ENCODE data around the gene BEST2. TPM values are rescaled to one million over a fixed set of nuclear protein-coding genes. Genes with fewer than 3 reads are reported as not detected.

BEST2 gene
- total and polyA plus RNA-seq, 2 of the 4 experiments (the other 2 are of a cell fraction), result not detected

DNA sequence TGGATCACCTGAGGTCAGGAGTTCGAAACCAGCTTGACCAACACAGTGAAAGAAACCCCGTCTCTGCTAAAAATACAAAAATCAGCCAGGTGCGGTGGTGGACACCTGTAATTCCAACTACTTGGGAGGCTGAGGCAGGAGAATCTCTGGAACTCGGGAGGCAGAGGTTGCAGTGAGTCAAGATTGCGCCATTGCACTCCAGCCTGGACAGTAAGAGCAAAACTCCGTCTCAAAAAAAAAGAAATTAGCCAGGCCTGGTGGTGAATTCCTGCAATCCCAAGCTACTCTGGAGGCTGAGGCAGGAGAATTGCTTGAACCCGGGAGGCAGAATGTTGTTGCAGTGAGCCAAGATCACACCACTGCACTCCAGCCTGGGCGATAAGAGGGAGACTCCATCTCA, 43.0 kb upstream of the BEST2 start:
- WGBS, 2 experiments (ENCODE audit: extremely low coverage in 2 of 2, insufficient read length in 1 of 2), result 100% methylated on average over 3 of the region's 8 CpGs; no CpG with 5 or more reads in 1 of the 2 experiments
- H3K18ac ChIP-seq (ENCODE audit: low read depth, low read length), result no peak overlapping the region
- no peak overlapping the region for H2BK15ac ChIP-seq (ENCODE audit: low read depth, low read length)
- H2BK20ac ChIP-seq (ENCODE audit: low read depth, low read length), result no peak overlapping the region
- no peaks in the 10 kb centered on the region for H3K9me1 ChIP-seq (ENCODE audit: insufficient read depth, low read length)
- H3K27ac ChIP-seq (ENCODE audit: insufficient read depth, low read length), result no peak overlapping the region
- no peak overlapping the region for H4K8ac ChIP-seq (ENCODE audit: low read depth in 2 of 2, low read length in 2 of 2)
- H2AK5ac ChIP-seq (ENCODE audit: low read depth, low read length), result no peak overlapping the region
- peaks cover 66% of the 10 kb centered on the region for H3K36me3 ChIP-seq (ENCODE audit: control insufficient read depth, insufficient read depth, low read length)
- TF ChIP-seq RCOR1 (IDR thresholded peaks at IDR 0.05; ENCODE audit: insufficient replicate concordance, low read length) (no peak), CHD1 (IDR thresholded peaks at IDR 0.05; ENCODE audit: low read depth, low read length) (no peak), RFX5 (IDR thresholded peaks at IDR 0.05; ENCODE audit: low read depth, low read length) (no peak), MXI1 (IDR thresholded peaks at IDR 0.05; ENCODE audit: borderline replicate concordance, low read depth, low read length) (no peak), MAFK (IDR thresholded peaks at IDR 0.05; ENCODE audit: low read depth, low read length) (no peak), CEBPB (IDR thresholded peaks at IDR 0.05; ENCODE audit: low read depth, low read length) (no peak), FOS (IDR thresholded peaks at IDR 0.05; ENCODE audit: low read depth, low read length) (no peak), POLR2A (IDR thresholded peaks at IDR 0.05; ENCODE audit: low read depth, low read length) (no peak), MAZ (IDR thresholded peaks at IDR 0.05; ENCODE audit: borderline replicate concordance, low read depth, low read length) (no peak), RAD21 (IDR thresholded peaks at IDR 0.05; ENCODE audit: low read length) (no peak), USF2 (IDR thresholded peaks at IDR 0.05; ENCODE audit: low read depth, low read length) (no peak)
- TF ChIP-seq, protein P1, sequence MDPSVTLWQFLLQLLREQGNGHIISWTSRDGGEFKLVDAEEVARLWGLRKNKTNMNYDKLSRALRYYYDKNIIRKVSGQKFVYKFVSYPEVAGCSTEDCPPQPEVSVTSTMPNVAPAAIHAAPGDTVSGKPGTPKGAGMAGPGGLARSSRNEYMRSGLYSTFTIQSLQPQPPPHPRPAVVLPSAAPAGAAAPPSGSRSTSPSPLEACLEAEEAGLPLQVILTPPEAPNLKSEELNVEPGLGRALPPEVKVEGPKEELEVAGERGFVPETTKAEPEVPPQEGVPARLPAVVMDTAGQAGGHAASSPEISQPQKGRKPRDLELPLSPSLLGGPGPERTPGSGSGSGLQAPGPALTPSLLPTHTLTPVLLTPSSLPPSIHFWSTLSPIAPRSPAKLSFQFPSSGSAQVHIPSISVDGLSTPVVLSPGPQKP (IDR thresholded peaks at IDR 0.05; ENCODE audit: borderline replicate concordance, low read depth, low read length), result no peak
- TF ChIP-seq, protein P2, sequence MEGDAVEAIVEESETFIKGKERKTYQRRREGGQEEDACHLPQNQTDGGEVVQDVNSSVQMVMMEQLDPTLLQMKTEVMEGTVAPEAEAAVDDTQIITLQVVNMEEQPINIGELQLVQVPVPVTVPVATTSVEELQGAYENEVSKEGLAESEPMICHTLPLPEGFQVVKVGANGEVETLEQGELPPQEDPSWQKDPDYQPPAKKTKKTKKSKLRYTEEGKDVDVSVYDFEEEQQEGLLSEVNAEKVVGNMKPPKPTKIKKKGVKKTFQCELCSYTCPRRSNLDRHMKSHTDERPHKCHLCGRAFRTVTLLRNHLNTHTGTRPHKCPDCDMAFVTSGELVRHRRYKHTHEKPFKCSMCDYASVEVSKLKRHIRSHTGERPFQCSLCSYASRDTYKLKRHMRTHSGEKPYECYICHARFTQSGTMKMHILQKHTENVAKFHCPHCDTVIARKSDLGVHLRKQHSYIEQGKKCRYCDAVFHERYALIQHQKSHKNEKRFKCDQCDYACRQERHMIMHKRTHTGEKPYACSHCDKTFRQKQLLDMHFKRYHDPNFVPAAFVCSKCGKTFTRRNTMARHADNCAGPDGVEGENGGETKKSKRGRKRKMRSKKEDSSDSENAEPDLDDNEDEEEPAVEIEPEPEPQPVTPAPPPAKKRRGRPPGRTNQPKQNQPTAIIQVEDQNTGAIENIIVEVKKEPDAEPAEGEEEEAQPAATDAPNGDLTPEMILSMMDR (conservative IDR thresholded peaks at IDR 0.05; ENCODE audit: low read depth, low read length), result no peak
- H3K4me2 ChIP-seq (ENCODE audit: low read depth, low read length), result no peak overlapping the region
- in situ Hi-C loops (cut with MboI; ENCODE audit: low sequenced_read_pairs) (no loop called here), intact Hi-C loops (cut with micrococcal nuclease) (no loop called here), dilution Hi-C loops (cut with HindIII; ENCODE audit: low sequenced_read_pairs, unreplicated experiment) (no loop called here)
- BruUV-seq (replicated peaks), result no TSS peak
- no peak overlapping the region for H2AK9ac ChIP-seq (replicated peaks; ENCODE audit: low read depth, low read length, poor library complexity)
- H2BK5ac ChIP-seq (ENCODE audit: low read depth, low read length, poor library complexity, severe bottlenecking), result no peak overlapping the region
- no peak overlapping the region for H2AFZ ChIP-seq (replicated peaks; ENCODE audit: low read length, poor library complexity)
- DNase-seq (no peak), ATAC-seq (ENCODE audit: low read depth) (no peak)
- H3K79me1 ChIP-seq (ENCODE audit: low read depth in 1 of 2, low read length in 2 of 2), result peaks cover 13 to 33% of the 10 kb centered on the region in 2 experiments
- peaks cover 15% of the 10 kb centered on the region for H4K20me1 ChIP-seq (ENCODE audit: insufficient read depth, low read length)
- no peak overlapping the region for H3K9ac ChIP-seq (ENCODE audit: low read depth, low read length)
- no peak overlapping the region for H4K91ac ChIP-seq (ENCODE audit: insufficient read depth, low read depth, low read length)
- H2BK120ac ChIP-seq (ENCODE audit: low read depth, low read length), result no peak overlapping the region
- H3K4ac ChIP-seq (ENCODE audit: low read depth, low read length), result no peak overlapping the region
- H3K56ac ChIP-seq (ENCODE audit: extremely low read depth, insufficient read depth, low read length), result no peak overlapping the region
- no peaks in the 10 kb centered on the region for H3K4me1 ChIP-seq (ENCODE audit: control insufficient read depth, insufficient read depth, low read length)
- H3K14ac ChIP-seq (replicated peaks; ENCODE audit: low read depth, low read length), result no peak overlapping the region
- no peaks in the 10 kb centered on the region for H3K27me3 ChIP-seq (ENCODE audit: control insufficient read depth, insufficient read depth, low read length)
- H3K9me3 ChIP-seq (ENCODE audit: control insufficient read depth, insufficient read depth, low read length), result no peaks in the 10 kb centered on the region
- POLR2A ChIA-PET (ENCODE audit: unreplicated experiment), result no interaction called here
- H3K4me3 ChIP-seq (ENCODE audit: insufficient read depth, low read depth, low read length), result no peak overlapping the region
- H3K23ac ChIP-seq (ENCODE audit: low read depth, low read length), result no peak overlapping the region
- no peak overlapping the region for H4K5ac ChIP-seq (ENCODE audit: low read depth, low read length)
- CTCF ChIA-PET, result interaction anchor here (0.6 kb wide), 1 partner anchor 52 kb away, joined by 3 read pairs; no protein-coding TSS in a partner anchor
